ENCODE results near the gene ALDH1L1. TPM values are rescaled to one million over a fixed set of nuclear protein-coding genes. Genes with fewer than 3 reads are reported as not detected.

ALDH1L1 gene
- polyA plus RNA-seq, 3 donors from 2014 or later = not detected

GRCh38 chr3:126131881-126132750 is 48.3 kb downstream of the ALDH1L1 start:
- H3K27me3 Mint-ChIP-seq (ENCODE audit: low read depth in 3 of 3) = peaks cover 0 to 3% (median 0%) of the 10 kb centered on the region in 3 donors
- no peak overlapping the region for H3K4me3 Mint-ChIP-seq
- no peaks in the 10 kb centered on the region for H3K9me3 Mint-ChIP-seq
- no peaks in the 10 kb centered on the region for H3K4me1 Mint-ChIP-seq
- no peak for DNase-seq
- H3K27ac Mint-ChIP-seq = no peak overlapping the region
- no peaks in the 10 kb centered on the region for H3K36me3 Mint-ChIP-seq

GRCh38 chr3:126130981-126131745 is 49.2 kb downstream of the ALDH1L1 start:
- Mint-ChIP-seq H3K4me3 (no peak overlapping the region), H3K27me3 (ENCODE audit: low read depth in 3 of 3) (peaks cover 0 to 3% (median 0%) of the 10 kb centered on the region in 3 donors)
- DNase-seq = no peak

GRCh38 chr3:126130081-126130855 is 50.1 kb downstream of the ALDH1L1 start:
- Mint-ChIP-seq H3K4me3 (no peak overlapping the region), H3K27me3 (ENCODE audit: low read depth in 3 of 3) (peaks cover 0 to 3% (median 0%) of the 10 kb centered on the region in 3 donors), H3K27ac (no peak overlapping the region), H3K4me1 (no peaks in the 10 kb centered on the region), H3K36me3 (no peaks in the 10 kb centered on the region), H3K9me3 (no peaks in the 10 kb centered on the region)
- no peak for DNase-seq

More at GRCh38 chr3:126130981-126131745, 49.2 kb downstream of the ALDH1L1 start:
- H3K4me1 Mint-ChIP-seq = no peaks in the 10 kb centered on the region
- H3K36me3 Mint-ChIP-seq = no peaks in the 10 kb centered on the region
- no peak overlapping the region for H3K27ac Mint-ChIP-seq
- H3K9me3 Mint-ChIP-seq = no peaks in the 10 kb centered on the region

GRCh38 chr3:126129398-126129891 is 50.9 kb downstream of the ALDH1L1 start:
- Mint-ChIP-seq H3K9me3 (no peaks in the 10 kb centered on the region), H3K36me3 (no peaks in the 10 kb centered on the region), H3K4me3 (no peak overlapping the region), H3K4me1 (no peaks in the 10 kb centered on the region), H3K27me3 (ENCODE audit: low read depth in 3 of 3) (peaks cover 0 to 3% (median 0%) of the 10 kb centered on the region in 3 donors), H3K27ac (no peak overlapping the region)
- DNase-seq = no peak

- Mint-ChIP-seq H3K4me3 (no peak overlapping the region), H3K27ac (no peak overlapping the region), H3K4me1 (no peaks in the 10 kb centered on the region), H3K27me3 (ENCODE audit: low read depth in 3 of 3) (peaks cover 0 to 4% (median 0%) of the 10 kb centered on the region in 3 donors), H3K36me3 (no peaks in the 10 kb centered on the region), H3K9me3 (no peaks in the 10 kb centered on the region)
- no peak for DNase-seq
These were observed 51.6 kb downstream of the ALDH1L1 start for GRCh38 chr3:126128504-126129397.

GRCh38 chr3:126127904-126128303 is 52.5 kb downstream of the ALDH1L1 start:
- H3K36me3 Mint-ChIP-seq = no peaks in the 10 kb centered on the region
- H3K27me3 Mint-ChIP-seq (ENCODE audit: low read depth in 3 of 3) = peaks cover 0 to 4% (median 0%) of the 10 kb centered on the region in 3 donors
- H3K9me3 Mint-ChIP-seq = no peaks in the 10 kb centered on the region
- H3K4me1 Mint-ChIP-seq = no peaks in the 10 kb centered on the region
- no peak for DNase-seq
- no peak overlapping the region for H3K4me3 Mint-ChIP-seq
- H3K27ac Mint-ChIP-seq = no peak overlapping the region

GRCh38 chr3:126127452-126127851 is 52.9 kb downstream of the ALDH1L1 start:
- DNase-seq = no peak
- Mint-ChIP-seq H3K9me3 (no peaks in the 10 kb centered on the region), H3K4me1 (no peaks in the 10 kb centered on the region), H3K4me3 (no peak overlapping the region), H3K27ac (no peak overlapping the region), H3K36me3 (no peaks in the 10 kb centered on the region), H3K27me3 (ENCODE audit: low read depth in 3 of 3) (peaks cover 0 to 6% (median 0%) of the 10 kb centered on the region in 3 donors)

GRCh38 chr3:126126811-126127431 is 53.5 kb downstream of the ALDH1L1 start:
- peaks cover 0 to 6% (median 0%) of the 10 kb centered on the region in 3 donors for H3K27me3 Mint-ChIP-seq (ENCODE audit: low read depth in 3 of 3)
- H3K27ac Mint-ChIP-seq = no peak overlapping the region
- H3K36me3 Mint-ChIP-seq = no peaks in the 10 kb centered on the region
- no peak for DNase-seq
- H3K4me1 Mint-ChIP-seq = no peaks in the 10 kb centered on the region
- no peak overlapping the region for H3K4me3 Mint-ChIP-seq
- H3K9me3 Mint-ChIP-seq = no peaks in the 10 kb centered on the region

GRCh38 chr3:126126286-126126685 is 54.1 kb downstream of the ALDH1L1 start:
- DNase-seq = no peak
- H3K4me3 Mint-ChIP-seq = no peak overlapping the region
- H3K27ac Mint-ChIP-seq = no peak overlapping the region
- H3K4me1 Mint-ChIP-seq = no peaks in the 10 kb centered on the region
- H3K9me3 Mint-ChIP-seq = no peaks in the 10 kb centered on the region
- no peaks in the 10 kb centered on the region for H3K36me3 Mint-ChIP-seq
- H3K27me3 Mint-ChIP-seq (ENCODE audit: low read depth in 3 of 3) = peaks cover 0 to 6% (median 0%) of the 10 kb centered on the region in 3 donors

- DNase-seq = no peak
- H3K27me3 Mint-ChIP-seq (ENCODE audit: low read depth in 3 of 3) = peaks cover 2 to 6% (median 4%) of the 10 kb centered on the region in 3 donors
These were observed 54.6 kb downstream of the ALDH1L1 start for GRCh38 chr3:126125781-126126251.

GRCh38 chr3:126125341-126125740 is 55.0 kb downstream of the ALDH1L1 start:
- Mint-ChIP-seq H3K4me1 (no peaks in the 10 kb centered on the region), H3K4me3 (no peak overlapping the region), H3K36me3 (no peaks in the 10 kb centered on the region), H3K27me3 (ENCODE audit: low read depth in 3 of 3) (peaks cover 2 to 6% (median 4%) of the 10 kb centered on the region in 3 donors), H3K9me3 (no peaks in the 10 kb centered on the region), H3K27ac (no peak overlapping the region)
- DNase-seq = no peak

More at GRCh38 chr3:126125781-126126251, 54.6 kb downstream of the ALDH1L1 start:
- H3K4me1 Mint-ChIP-seq = no peaks in the 10 kb centered on the region
- H3K9me3 Mint-ChIP-seq = no peaks in the 10 kb centered on the region
- no peak overlapping the region for H3K27ac Mint-ChIP-seq
- H3K4me3 Mint-ChIP-seq = no peak overlapping the region
- H3K36me3 Mint-ChIP-seq = no peaks in the 10 kb centered on the region

- no peaks in the 10 kb centered on the region for H3K4me1 Mint-ChIP-seq
- H3K9me3 Mint-ChIP-seq = no peaks in the 10 kb centered on the region
- no peaks in the 10 kb centered on the region for H3K36me3 Mint-ChIP-seq
- no peak overlapping the region for H3K27ac Mint-ChIP-seq
- peaks cover 2 to 5% (median 4%) of the 10 kb centered on the region in 3 donors for H3K27me3 Mint-ChIP-seq (ENCODE audit: low read depth in 3 of 3)
- H3K4me3 Mint-ChIP-seq = no peak overlapping the region
- DNase-seq = no peak
These were observed 55.5 kb downstream of the ALDH1L1 start for GRCh38 chr3:126124896-126125295.
